ENCODE results near the gene CHMP1A.

The CHMP1A gene

DNA sequence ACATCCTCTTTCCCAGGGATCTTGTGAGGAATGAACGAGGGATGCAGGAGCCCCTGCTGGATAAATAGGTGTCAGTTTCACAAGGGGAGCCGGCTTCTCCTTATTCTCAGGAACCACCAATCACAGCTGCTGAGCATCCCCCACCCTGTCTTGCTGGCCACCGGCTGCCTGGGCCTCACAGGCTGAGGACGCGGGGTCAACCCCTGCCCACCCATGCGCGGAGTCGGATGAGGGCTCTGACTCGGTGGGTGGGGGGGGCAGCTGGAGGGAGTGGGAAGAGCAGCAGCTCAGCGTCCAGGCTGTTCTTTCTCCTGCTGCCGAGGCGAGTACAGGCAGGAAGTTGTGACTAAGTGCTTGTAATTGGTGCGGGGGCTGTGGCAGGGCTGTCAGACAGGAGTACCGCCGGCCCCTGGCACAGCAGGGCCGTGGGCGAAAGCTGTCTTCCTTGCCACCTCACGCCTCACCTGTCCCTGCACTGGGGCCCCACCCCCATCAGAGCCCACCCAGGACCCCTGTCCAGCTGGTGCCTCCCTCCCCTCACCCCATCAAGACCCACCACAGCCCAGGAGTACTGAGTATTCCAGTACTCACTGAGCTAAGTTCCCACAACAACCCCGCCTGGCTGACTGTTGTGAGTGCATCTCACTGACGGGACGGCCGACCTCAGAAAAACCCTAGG lies 55.1 kb downstream of the CHMP1A start:
- no peaks in the 10 kb centered on the region for H3K79me2 ChIP-seq (ENCODE audit: low read length)
- no peaks in the 10 kb centered on the region for H3K36me3 ChIP-seq (replicated peaks; ENCODE audit: low read depth, low read length)
- H2AFZ ChIP-seq (ENCODE audit: low read depth, low read length), result no peak overlapping the region
- H3K4me1 ChIP-seq (ENCODE audit: low read length), result peaks cover 3% of the 10 kb centered on the region; the same call in 1 of the 2 replicates
- no peaks in the 10 kb centered on the region for H4K20me1 ChIP-seq (ENCODE audit: insufficient read depth, low read length)
- H3K27me3 ChIP-seq (ENCODE audit: low read depth, low read length), result no peaks in the 10 kb centered on the region
- no peak overlapping the region for H3K4me3 ChIP-seq (ENCODE audit: low read length)
- no peaks in the 10 kb centered on the region for H3K9me3 ChIP-seq (ENCODE audit: insufficient read depth, low read length)
- H3K4me2 ChIP-seq (ENCODE audit: low read length), result no peak overlapping the region
- no peak for TF ChIP-seq EZH2phosphoT487 (IDR thresholded peaks at IDR 0.05; ENCODE audit: low read depth)
- TF ChIP-seq, protein P1, sequence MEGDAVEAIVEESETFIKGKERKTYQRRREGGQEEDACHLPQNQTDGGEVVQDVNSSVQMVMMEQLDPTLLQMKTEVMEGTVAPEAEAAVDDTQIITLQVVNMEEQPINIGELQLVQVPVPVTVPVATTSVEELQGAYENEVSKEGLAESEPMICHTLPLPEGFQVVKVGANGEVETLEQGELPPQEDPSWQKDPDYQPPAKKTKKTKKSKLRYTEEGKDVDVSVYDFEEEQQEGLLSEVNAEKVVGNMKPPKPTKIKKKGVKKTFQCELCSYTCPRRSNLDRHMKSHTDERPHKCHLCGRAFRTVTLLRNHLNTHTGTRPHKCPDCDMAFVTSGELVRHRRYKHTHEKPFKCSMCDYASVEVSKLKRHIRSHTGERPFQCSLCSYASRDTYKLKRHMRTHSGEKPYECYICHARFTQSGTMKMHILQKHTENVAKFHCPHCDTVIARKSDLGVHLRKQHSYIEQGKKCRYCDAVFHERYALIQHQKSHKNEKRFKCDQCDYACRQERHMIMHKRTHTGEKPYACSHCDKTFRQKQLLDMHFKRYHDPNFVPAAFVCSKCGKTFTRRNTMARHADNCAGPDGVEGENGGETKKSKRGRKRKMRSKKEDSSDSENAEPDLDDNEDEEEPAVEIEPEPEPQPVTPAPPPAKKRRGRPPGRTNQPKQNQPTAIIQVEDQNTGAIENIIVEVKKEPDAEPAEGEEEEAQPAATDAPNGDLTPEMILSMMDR (IDR thresholded peaks at IDR 0.05; ENCODE audit: low read depth, low read length), result no peak
- H3K9ac ChIP-seq (ENCODE audit: low read length), result no peak overlapping the region
- H3K27ac ChIP-seq (ENCODE audit: low read length), result no peak overlapping the region

DNA sequence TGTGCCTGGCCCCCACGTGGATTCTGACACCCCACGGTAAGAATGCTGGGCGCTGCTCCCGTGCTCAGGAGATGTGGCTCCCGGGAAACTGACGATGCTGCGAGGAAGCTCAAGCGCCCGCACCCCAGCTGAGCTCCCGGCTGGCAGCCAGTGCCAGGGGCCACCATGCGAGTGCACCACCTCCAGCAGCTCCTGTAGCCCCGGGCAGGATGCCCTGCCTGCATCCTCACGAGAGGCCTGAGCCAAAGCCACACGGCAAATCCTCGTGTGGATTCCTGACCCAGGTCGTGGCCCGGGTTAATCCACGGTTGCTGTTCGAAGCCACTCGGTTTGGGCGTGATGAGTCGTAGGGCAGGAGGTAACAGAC lies 55.6 kb downstream of the CHMP1A start:
- Histone ChIP-seq H2AFZ (ENCODE audit: low read depth, low read length) (no peak overlapping the region), H3K9me3 (ENCODE audit: insufficient read depth, low read length) (no peaks in the 10 kb centered on the region), H3K4me3 (ENCODE audit: low read length) (no peak overlapping the region), H3K27me3 (ENCODE audit: low read depth, low read length) (no peaks in the 10 kb centered on the region), H4K20me1 (ENCODE audit: insufficient read depth, low read length) (no peaks in the 10 kb centered on the region), H3K4me1 (ENCODE audit: low read length) (peaks cover 3% of the 10 kb centered on the region; the same call in 1 of the 2 replicates), H3K27ac (ENCODE audit: low read length) (no peak overlapping the region), H3K4me2 (ENCODE audit: low read length) (no peak overlapping the region), H3K79me2 (ENCODE audit: low read length) (no peaks in the 10 kb centered on the region), H3K9ac (ENCODE audit: low read length) (no peak overlapping the region), H3K36me3 (replicated peaks; ENCODE audit: low read depth, low read length) (no peaks in the 10 kb centered on the region)
- no peak for TF ChIP-seq EZH2phosphoT487 (IDR thresholded peaks at IDR 0.05; ENCODE audit: low read depth)
- TF ChIP-seq, protein P1 (IDR thresholded peaks at IDR 0.05; ENCODE audit: low read depth, low read length), result no peak

DNA sequence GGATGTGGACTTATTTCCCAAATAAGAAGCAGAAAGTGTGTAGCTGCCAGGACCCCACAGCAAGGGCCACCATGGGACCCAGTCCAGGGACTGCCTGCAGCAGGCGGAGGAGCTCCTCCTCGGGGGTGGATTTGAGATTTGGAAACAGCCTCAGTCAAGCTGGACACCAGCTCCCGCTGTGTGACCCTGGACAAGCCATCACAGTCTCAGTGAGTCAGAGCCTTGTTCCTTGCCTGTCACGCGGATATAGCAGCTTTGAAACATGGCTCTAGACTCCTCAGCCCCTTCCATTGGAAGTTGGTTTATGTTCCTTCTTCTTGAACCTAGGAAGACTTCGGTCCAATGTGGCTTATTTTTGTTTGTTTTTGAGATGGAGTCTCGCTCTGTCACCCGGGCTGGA lies 56.6 kb downstream of the CHMP1A start:
- Histone ChIP-seq H3K36me3 (replicated peaks; ENCODE audit: low read depth, low read length) (no peaks in the 10 kb centered on the region), H3K4me3 (ENCODE audit: low read length) (no peak overlapping the region), H3K9me3 (ENCODE audit: insufficient read depth, low read length) (no peaks in the 10 kb centered on the region), H3K4me2 (ENCODE audit: low read length) (no peak overlapping the region), H3K4me1 (ENCODE audit: low read length) (peaks cover 3% of the 10 kb centered on the region; the same call in 1 of the 2 replicates), H3K9ac (ENCODE audit: low read length) (no peak overlapping the region), H3K79me2 (ENCODE audit: low read length) (no peaks in the 10 kb centered on the region), H3K27me3 (ENCODE audit: low read depth, low read length) (no peaks in the 10 kb centered on the region), H3K27ac (ENCODE audit: low read length) (no peak overlapping the region), H2AFZ (ENCODE audit: low read depth, low read length) (no peak overlapping the region), H4K20me1 (ENCODE audit: insufficient read depth, low read length) (no peaks in the 10 kb centered on the region)
- TF ChIP-seq, protein P1 (IDR thresholded peaks at IDR 0.05; ENCODE audit: low read depth, low read length), result no peak
- TF ChIP-seq EZH2phosphoT487 (IDR thresholded peaks at IDR 0.05; ENCODE audit: low read depth), result no peak

DNA sequence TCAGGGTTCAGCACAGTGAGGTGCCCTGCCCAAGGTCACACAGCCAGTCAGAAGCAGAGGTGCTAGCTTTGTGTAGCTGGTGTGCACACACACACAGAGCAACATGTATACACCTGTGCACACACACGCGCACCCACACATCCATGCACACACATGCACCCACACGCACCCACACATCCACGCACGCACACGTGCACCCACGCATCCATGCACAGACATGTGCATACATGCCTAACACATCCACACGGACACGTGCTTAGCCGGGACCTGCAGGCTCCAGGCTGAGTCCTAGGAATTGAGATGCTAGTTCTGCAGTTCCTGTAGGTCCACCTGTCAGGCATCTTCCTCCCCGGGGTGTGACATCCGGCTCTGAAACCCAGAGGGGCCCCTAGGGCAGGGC lies 57.1 kb downstream of the CHMP1A start:
- H3K27ac ChIP-seq (ENCODE audit: low read length), result no peak overlapping the region
- H3K79me2 ChIP-seq (ENCODE audit: low read length), result no peaks in the 10 kb centered on the region
- H3K9me3 ChIP-seq (ENCODE audit: insufficient read depth, low read length), result no peaks in the 10 kb centered on the region
- TF ChIP-seq, protein P1 (IDR thresholded peaks at IDR 0.05; ENCODE audit: low read depth, low read length), result no peak
- TF ChIP-seq EZH2phosphoT487 (IDR thresholded peaks at IDR 0.05; ENCODE audit: low read depth), result no peak
- H3K36me3 ChIP-seq (replicated peaks; ENCODE audit: low read depth, low read length), result no peaks in the 10 kb centered on the region
- no peaks in the 10 kb centered on the region for H3K27me3 ChIP-seq (ENCODE audit: low read depth, low read length)
- no peak overlapping the region; the same call in 1 of the 2 replicates for H2AFZ ChIP-seq (ENCODE audit: low read depth, low read length)
- no peak overlapping the region for H3K4me2 ChIP-seq (ENCODE audit: low read length)
- H3K4me1 ChIP-seq (ENCODE audit: low read length), result peaks cover 3% of the 10 kb centered on the region; the same call in 1 of the 2 replicates
- H3K4me3 ChIP-seq (ENCODE audit: low read length), result no peak overlapping the region
- no peak overlapping the region for H3K9ac ChIP-seq (ENCODE audit: low read length)
- H4K20me1 ChIP-seq (ENCODE audit: insufficient read depth, low read length), result no peaks in the 10 kb centered on the region
